Hepatic stellate cell (primary cell): ENCODE results near the gene SASS6.
A peak's percentile ranks its signal among the peaks of the same experiment; 100 is the strongest.

ENCODE experiments used
- DNase-seq: peaks from one replicate; pipeline ENCODE4 v3.0.0; 2011; ENCODE audit warnings: low spot score

The SASS6 gene

GRCh38 chr1:100132566-100133477 is at the start of gene SASS6, which contains the start of gene TRMT13:
Gene SASS6, minus strand, starts transcription at chr1:100132930. Its CDS starts 116 bp downstream, at chr1:100132814.
Gene TRMT13, plus strand, starts transcription at chr1:100133163. Its CDS starts 6 bp downstream, at chr1:100133169.
- DNase-seq: peak; percentile 85

- DNase-seq: peak; percentile 8
Measured at GRCh38 chr1:100178091-100178490, 45.4 kb upstream of the SASS6 start, which contains the start of gene LRRC39. Gene LRRC39, minus strand, starts transcription at chr1:100178256. Its CDS starts 9,740 bp downstream, at chr1:100168516.

DNA sequence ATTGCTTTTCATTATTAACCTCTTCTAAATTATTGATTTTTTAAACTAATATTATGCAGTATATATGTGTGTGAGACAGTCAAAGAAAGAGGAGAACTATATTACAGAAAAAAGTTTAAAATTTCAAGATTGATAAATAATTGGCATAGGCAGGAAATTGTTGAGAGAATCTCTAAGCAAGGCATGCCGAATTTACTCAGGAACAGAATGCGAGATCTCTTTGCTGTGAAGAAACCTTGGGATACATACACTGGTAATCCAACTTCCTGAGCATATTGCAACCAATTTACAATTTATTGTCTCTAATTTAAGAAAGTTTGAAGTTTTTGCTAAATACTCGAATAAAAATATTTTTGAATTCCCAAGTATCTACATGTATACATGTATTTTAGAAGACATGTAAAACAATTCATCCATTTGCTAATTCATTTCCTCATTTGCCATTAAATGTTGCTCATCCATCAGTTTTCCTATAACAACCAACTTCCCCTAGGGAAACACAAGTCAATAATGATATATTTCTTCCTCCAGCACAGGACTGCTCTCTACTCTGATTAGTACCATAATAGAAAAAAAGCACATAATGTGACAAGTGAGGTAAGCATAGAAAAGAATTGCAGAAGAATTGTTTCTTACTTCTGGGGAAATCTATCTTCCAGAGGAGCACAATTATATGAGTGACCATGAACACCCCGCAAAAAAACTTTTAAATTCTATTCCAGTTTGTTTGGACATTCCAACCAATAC is 44.7 kb upstream of the SASS6 start:
- DNase-seq: no peak

GRCh38 chr1:100168051-100168450 is 35.3 kb upstream of the SASS6 start:
- DNase-seq: no peak

DNA sequence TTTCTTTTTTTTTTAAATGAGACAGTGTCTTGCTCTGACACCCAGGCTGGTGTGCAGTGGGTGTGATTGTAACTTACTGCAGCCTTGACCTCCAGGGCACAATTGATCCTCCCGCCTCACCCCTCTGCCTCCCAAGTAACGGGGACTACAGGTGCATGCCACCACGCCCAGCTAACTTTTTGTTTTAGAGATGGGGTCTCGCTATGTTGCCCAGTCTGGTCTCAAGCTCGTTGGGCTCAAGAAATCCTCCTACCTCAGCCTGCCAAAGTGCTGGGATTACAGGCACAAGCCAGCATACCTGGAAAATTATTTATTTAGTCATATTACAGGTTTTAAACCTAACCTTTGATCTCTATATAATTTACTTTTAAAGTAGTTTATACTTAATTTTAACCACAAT is 32.0 kb upstream of the SASS6 start:
- no peak for DNase-seq

GRCh38 chr1:100164216-100164615 is 31.5 kb upstream of the SASS6 start:
- peak; percentile 45 for DNase-seq

DNA sequence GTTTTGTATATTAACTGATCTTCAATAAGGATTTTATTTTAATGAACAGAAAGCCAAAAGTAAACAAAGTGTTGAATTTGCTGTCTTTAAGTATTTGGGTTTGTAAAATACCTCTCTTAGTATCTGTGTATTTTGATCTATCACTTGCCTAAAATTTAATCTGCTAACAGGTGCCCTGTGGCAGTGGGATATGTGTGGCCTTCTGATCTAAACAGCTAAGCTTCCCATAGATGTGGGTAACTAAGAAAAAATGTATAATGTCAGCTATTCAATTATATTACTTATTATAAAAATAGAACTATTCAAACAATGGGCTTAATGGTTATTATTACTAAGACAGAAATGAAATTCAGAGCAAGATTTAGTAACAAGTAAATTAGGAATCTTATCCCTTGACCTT is 30.2 kb upstream of the SASS6 start:
- DNase-seq: no peak

- DNase-seq: no peak
Measured at GRCh38 chr1:100152271-100152670, 19.5 kb upstream of the SASS6 start.

DNA sequence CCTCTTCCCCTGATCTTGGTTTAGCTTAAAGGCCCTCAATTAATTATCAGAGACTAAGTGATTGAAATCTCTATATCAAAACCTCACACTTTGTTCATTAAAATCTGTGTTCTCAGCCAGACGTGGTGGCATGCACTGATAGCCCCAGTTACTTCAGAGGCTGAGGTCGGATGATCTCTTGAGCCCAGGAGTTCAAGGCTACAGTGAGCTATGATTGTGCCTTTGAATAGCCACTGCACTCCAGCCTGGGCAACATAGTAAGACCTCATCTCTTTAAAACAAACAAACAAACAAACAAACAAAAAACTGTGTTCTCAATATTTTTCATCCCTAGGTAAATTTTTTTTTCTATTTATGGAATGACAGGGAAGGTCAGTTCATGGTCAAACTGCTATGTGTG is 18.9 kb upstream of the SASS6 start:
- DNase-seq: no peak

- no peak for DNase-seq
Measured at GRCh38 chr1:100147875-100148274, 15.1 kb upstream of the SASS6 start.

DNA sequence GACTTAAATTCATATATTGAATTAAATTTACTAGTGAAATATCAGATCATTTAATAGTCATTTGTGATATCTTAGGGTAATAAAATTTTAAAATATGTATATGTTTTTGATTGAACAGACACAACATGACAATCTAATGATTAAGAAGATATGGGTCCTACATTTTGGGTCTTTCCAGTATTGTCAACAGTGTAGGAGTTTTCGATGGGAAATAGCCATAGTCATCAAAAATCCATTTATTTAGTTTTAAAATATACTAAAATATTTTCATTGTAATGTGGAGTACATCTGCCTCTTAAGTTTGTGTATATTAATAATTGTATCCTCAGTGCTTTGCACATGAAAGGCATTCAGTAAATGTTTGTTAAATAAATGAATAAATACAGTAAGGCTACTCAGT is 14.2 kb upstream of the SASS6 start:
- DNase-seq: no peak

DNA sequence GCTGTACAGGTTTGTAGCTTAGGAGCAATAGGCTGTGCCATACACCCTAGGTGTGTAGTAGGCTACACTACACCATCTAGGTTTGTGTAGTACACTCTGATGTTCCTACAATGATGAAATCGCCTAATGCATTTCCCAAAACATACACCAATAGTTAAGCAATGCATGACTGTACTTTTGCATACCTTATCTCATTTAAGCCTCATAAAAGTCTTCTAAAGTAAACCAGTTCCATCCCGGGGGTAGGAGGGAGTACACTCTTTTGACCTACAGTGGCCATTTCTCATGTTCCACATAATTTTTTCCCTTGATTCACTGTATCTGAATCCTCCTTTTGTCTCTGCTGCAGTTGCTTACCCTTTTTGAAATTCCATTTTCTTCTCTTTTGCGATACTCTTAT is 12.4 kb upstream of the SASS6 start:
- DNase-seq: no peak

- DNase-seq: no peak
Measured at GRCh38 chr1:100142343-100142742, 9.6 kb upstream of the SASS6 start.

DNA sequence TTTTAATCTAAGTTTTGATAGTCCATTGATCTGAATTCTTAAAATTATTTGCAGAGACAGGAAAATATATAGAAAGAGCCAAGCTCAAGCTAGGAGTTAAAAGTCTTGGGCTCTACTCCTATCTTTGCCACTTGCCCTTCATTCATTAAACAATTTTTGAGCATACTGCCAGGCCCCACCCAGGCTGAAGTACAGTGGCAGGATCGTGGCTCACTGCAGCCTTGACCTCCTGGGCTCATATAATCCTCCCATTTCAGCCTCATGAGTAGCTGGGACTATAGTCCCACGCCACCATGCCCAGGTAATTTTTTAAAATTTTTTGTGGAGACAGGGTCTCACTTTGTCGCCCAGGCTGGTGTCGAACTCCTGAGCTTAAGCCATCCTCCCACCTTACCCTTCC is 8.5 kb upstream of the SASS6 start:
- DNase-seq: no peak

DNA sequence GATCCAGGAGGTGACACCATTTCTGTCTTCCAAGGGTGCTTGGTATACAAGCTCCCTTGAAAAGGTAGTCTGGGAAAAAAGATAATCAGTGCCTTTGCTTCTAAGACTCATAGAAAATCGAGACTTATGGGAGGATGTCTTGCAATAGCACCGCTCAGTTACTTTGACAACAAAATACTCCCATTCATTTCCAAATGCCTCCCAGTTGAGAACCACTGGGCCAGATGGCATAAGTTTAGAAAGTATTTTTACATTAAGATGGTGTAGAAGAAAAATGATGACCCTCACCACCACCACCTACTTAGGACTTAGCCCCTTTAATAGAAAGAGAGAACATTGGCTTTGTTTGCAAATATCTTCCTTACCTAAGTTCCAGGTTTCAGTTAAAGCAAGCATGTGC is 4.9 kb upstream of the SASS6 start:
- no peak for DNase-seq

GRCh38 chr1:100134872-100135271 is 2.1 kb upstream of the SASS6 start:
- no peak for DNase-seq

DNA sequence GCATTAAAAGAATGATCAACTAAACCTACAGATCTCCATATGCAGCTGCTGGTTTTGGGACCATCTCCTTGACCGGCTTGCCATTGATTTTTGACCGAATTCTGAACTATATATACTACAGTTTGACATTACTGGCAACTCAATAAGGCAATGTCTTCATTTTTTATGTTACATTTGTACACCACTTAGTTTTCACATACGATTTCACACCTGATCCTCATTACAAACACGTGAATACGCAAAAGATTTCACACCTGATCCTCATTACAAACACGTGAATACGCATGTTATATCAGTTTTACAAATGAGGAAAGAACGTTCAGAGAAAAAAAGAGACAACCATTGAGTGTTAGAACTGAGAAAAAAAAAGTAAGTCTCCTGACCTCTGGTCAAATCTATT is 1.1 kb downstream of the SASS6 start:
- DNase-seq: no peak

DNA sequence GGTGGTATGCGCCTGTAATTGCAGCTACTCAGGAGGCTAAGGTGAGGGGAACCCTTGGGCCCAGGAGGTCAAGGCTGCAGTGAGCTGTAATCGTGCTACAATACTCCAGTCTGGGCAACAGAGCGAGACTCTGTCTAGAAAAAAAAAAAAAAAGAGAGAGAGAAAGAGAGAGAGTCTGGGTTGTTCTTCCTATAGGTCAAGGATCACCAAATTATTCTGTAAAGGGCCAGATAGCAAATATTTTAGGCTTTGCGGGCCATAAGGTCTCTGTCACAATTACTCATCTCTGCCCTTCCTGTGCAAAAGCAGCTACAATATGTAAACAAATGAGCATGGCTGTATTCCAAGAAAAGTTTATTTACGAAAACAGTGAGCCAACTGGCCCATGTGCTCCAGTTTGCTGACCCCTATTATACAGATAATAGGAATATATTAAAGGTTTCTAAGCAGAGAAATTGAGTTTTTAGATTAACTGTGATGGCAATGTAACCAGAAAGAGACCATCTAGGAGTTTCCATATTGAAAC is 2.1 kb downstream of the SASS6 start:
- DNase-seq: no peak

DNA sequence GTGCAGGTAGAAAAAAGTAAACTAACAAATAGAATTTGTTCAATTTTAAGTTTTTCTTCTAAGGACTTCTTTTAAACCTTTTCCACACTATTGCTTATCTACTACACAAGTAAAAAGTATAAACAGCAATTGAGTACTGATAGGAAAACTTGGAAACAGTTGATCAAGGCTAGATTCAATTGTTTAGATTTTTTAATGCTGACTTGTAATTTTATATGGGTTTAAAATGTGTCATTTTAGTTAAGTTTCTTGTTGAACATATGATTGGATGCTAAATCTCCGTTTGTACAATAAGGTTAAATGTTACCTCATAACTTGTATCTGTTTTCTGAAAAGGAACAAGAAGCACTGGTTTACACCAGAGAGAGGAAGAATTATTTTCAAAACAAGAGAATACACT is 5.5 kb downstream of the SASS6 start:
- no peak for DNase-seq

DNA sequence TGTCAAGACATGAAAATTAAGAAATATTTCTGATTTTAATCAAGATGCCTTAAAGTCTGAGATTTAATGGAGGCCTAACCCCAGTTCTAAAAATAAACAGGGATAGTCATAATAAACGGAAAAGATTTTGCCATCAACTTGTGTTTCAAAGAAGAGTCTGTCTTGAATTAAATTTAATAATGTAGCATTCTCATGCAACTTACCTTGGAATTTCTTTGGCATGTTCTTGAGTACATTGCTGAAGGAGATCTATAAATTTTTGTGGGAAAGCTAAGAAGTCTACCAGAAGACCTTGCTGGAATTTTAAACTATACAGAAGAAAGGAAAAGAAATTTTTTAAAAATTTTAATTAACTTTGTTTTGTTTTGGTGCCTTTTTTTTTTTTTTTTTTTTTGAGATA is 10.6 kb downstream of the SASS6 start:
- DNase-seq: no peak

GRCh38 chr1:100115524-100115923 is 17.2 kb downstream of the SASS6 start:
- no peak for DNase-seq

DNA sequence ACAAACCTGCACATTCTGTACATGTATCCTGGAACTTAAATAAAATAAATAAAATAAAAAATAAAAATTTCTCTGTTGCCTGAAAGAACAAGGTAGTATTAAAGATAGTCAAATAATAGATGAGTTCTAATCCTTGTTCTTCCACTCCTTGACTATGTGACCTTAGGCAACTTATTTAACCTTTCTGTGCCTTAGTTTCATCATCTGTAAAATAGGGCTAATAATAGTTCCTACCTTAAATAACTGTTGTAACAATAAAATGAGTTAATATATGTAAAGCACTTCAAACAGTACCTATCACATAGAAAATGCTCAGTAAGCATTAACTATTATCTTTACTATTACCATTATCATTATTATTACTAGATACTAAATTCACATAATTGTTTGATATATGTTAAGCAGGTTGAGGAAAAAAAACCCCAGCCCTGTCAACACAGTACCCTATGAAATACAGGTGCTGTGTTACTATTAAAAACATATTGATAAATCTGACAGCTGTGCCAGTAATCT is 23.1 kb downstream of the SASS6 start:
- no peak for DNase-seq

- DNase-seq: no peak
Measured at GRCh38 chr1:100107696-100108095, 25.0 kb downstream of the SASS6 start.
